Dermis blood vessel endothelial cell (primary cell): ENCODE data around the gene SLC2A3. TPM values are rescaled to one million over a fixed set of nuclear protein-coding genes. Genes with fewer than 3 reads are reported as not detected.
"Not testable (repeated sequence)": the region's sequence is repeated elsewhere in the genome, so short reads cannot be mapped to it uniquely, and the experiment has no call there.

Experiments used
- DNase-seq: peaks from one replicate; pipeline ENCODE4 v3.0.0; 2010
- total RNA-seq: library from RNA; depleted of rRNA; stranded (reverse); fragments of >200 nt; gene quantifications from 2 replicates; pipeline ENCODE4 v1.2.3, GENCODE V29; 2014

Gene SLC2A3
- total RNA-seq, 1 donor from 2014 or later: 32.5 TPM

- DNase-seq: not testable (repeated sequence)
These were observed 14.4 kb upstream of the SLC2A3 start for GRCh38 chr12:7950230-7950943.

DNA sequence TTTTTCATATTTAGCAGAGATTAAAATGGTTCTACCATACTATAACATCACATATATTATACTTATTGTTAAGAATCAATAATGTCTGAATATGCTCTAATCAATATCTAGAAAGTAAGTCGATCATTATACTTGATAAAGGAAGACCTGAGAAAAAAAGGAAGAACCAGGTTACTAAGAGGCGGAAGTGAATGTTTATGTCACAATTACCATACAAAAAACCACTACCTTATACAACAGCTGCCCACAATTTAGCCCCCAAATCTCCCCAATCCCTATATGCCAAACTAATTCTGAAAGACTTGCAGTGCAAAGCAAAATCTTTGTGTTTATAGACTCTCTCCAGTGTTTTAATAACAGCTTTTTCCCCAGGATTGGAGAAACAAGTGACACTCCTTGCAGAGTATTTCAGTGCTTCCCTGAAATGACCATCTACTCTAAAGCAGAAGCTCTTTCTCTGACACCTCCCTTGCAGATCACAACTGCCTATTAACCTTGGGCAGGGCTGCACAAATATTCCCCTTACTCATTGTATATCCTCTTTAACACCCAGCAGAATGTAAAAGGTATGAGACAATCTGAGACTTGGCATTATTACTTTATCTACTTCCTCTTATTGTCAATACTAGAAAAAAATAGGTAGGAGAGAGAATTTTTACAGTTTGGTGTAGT lies 12.7 kb upstream of the SLC2A3 start:
- DNase-seq: peak; percentile 23

GRCh38 chr12:7947011-7947410 lies 11.0 kb upstream of the SLC2A3 start:
- DNase-seq: no peak

DNA sequence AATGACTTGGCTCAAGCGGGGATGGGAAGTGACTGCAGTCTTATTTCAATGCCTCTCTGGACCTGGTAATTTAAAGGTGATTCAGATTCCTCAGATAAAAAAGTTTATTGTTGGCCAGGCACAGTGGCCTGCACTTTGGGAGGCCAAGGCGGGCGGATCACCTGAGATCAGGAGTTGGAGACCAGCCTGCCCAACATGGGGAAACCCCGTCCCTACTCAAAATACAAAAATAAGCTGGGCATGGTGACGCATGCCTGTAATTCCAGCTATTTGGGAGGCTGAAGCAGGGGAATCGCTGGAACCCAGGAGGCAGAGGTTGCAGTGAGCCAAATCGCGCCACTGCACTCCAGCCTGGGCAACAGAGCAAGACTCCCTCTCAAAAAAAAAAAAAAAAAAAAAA lies 8.8 kb upstream of the SLC2A3 start:
- DNase-seq: not testable (repeated sequence)

GRCh38 chr12:7940906-7941305 lies 4.9 kb upstream of the SLC2A3 start:
- DNase-seq: no peak

- DNase-seq: peak; percentile 70
These were observed 2.0 kb upstream of the SLC2A3 start for GRCh38 chr12:7937833-7938506.

GRCh38 chr12:7934889-7935492 lies 996 bp downstream of the SLC2A3 start:
- DNase-seq: peak; percentile 8

DNA sequence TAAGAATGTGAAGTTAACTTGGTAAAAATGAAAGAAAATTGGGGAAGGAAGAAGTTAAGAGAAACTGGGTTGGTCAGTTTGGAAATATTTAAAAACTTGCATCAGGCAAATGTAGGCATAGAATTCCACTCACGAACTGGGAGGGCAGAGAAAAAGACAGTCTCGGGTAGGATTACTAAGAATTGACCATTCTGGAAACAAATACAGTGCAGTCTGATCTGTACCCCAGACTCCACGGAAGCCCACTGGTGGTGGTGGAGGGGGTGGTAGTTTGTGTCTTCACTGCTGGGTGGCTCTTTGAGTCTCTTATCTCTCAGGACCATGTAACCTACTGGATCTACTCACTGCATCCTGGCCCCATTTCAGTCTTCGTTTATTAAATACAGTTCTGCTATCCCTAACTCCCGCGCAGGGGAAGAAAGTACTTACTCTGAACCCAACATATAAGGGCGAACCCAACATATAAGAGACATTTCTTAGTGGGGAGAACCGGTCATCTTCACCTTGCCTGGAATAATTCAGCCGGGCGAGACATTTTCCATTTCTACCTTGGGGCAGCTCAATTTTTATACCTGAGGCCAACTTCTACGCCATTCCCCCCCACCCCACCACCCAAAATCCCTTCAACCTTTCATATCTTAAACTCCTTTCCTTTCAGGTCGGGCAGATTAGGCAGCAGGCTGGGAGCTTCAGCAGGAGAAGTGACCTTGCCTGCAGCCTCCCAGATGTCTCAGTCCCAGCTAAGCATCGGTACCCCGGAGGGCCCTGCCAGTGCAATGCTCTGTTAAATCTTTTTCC lies 1.7 kb downstream of the SLC2A3 start:
- DNase-seq: peak; percentile 33

DNA sequence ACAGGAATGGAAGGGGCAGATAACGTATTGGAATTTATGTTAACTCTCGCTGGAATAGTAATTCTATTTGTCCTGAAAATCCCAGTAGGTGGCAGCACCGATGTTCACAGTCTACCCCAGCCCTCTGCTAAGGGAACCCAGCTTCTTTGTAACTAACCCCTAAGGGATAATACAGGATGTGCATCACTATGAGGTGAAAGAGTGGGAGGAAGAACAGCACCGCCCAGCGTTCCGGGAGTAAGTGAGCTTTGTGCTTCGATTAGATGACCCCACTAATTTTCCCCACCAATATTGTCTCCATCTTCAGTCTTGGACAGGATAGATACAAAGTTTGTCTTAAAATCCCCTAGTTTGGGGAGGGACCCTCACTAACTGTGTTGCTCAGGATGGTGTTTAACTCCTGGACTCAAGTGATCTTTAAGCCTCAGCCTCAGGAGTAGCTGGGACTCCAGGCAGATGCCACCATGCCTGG lies 2.7 kb downstream of the SLC2A3 start:
- DNase-seq: peak; percentile 97

- DNase-seq: not testable (repeated sequence)
These were observed 3.3 kb downstream of the SLC2A3 start for GRCh38 chr12:7932599-7933240.

DNA sequence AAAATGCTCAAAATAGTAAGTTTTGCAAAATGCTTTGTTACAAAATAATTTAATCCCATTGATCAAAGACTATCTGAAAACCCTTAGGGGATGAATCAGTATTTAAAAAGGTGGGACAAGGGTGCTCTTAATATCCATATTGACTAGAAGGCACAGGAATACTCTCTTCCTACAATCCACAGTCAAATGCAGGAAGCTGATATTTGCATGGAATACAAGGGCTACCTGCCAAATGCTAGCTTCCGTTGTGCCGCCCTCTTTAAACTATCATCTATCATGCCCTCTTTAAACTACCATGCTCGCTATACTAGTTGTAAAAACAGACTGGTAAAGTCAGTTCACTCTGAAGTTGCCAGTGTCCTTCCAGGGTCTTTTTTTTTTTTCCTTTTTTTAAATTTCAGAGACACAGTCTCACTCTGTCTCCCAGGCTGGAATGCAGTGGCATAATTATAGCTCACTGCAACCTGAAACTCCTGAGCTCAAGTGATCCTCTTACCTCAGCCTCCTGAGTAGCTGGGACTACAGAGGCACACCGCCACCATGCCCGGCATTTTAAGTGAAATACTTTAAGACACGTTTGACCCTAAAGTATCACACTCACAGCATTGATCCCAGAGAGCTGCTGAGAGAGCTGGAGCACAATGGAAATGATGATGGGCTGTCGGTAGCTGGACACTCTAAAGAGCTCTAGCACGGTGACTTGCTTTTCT lies 6.7 kb downstream of the SLC2A3 start:
- DNase-seq: no peak

- no peak for DNase-seq
These were observed 8.5 kb downstream of the SLC2A3 start for GRCh38 chr12:7927470-7927869.

GRCh38 chr12:7926068-7926666 lies 9.8 kb downstream of the SLC2A3 start:
- DNase-seq: not testable (repeated sequence)

DNA sequence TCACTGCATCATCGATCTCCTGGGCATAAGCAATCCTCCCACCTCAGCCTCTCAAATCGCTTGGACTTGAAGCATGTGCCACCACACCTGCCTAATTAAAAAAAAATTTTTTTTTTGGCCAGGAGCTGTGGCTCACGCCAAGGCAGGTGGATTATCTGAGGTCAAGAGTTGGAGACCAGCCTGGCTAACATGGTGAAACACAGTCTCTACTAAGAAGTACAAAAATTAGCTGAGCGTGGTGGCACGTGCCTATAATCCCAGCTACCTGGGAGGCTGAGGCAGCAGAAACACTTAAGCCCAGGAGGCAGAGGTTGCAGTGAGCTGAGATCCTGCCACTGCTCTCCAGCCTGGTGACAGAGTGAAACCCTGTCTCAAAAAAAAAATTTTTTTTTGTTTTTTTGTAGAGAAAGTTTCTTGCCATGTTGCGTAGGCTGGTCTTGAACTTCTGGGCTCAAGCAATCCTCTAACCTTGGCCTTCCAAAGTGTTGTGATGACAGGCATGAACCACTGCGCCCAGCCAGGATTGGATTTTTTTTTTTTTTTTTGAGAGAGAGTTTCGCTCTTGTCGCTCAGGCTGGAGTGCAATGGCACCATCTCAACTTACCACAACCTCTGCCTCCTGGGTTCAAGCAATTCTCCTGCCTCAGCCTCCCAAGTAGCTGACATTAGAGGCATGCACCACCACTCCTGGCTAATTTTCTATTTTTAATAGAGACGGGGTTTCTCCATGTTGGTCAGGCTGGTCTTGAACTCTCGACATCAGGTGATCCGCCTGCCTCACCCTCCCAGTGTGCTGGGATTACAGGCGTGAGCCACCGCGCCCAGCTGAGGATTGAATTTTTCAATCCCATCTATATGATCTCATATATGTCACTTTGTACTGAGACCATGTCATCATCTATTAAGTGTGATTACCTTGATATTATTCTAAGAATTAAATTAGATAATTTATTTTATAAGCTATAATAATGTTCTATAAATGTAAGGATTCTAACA lies 12.4 kb downstream of the SLC2A3 start:
- no peak for DNase-seq

DNA sequence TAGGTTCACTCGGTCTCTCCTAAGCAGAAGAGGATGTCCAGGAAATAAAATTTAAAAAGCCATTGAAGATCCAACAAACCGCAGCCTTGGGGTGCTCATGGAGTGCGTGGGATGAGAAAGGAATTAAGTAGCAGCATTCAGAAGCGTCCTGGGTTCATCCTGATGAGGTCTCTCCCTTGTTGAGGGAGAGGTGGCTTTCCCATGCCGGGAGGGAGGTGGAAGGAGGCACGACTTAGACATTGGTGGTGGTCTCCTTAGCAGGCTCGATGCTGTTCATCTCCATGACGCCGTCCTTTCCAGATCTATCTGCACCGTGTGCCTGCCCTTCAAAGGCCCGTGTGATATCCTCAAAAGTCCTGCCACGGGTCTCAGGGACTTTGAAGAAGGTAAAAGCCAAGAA lies 14.8 kb downstream of the SLC2A3 start:
- not testable (repeated sequence) for DNase-seq

- DNase-seq: not testable (repeated sequence)
These were observed 17.8 kb downstream of the SLC2A3 start for GRCh38 chr12:7918268-7918590.

- DNase-seq: no peak
These were observed 18.4 kb downstream of the SLC2A3 start for GRCh38 chr12:7917392-7918267.

- DNase-seq: no peak
These were observed 19.1 kb downstream of the SLC2A3 start for GRCh38 chr12:7916936-7917335.
